SU-DHL-6 (cell line): Measurements from ENCODE around the gene RIMKLA.

Source experiments
- H2AFZ ChIP-seq: fragments of 200-600 bp; sonication (generic); 2 replicates; pipeline ENCODE4 v1.6.1; 2014; ENCODE audit warnings: low read depth, mild to moderate bottlenecking, moderate library complexity, mixed read lengths, antibody characterized with exemption, low read length; ENCODE audit not compliant: severe bottlenecking
- H3F3A ChIP-seq: fragments of 200-600 bp; shearing (Covaris generic); 2 replicates; pipeline ENCODE4 v1.6.0; 2016; ENCODE audit warnings: antibody characterized with exemption, mild to moderate bottlenecking; ENCODE audit not compliant: insufficient read depth
- H3K27ac ChIP-seq: fragments of 200-600 bp; sonication (generic); 2 replicates; pipeline ENCODE4 v1.5.1; 2016; ENCODE audit warnings: low read depth, mild to moderate bottlenecking, low read length, moderate library complexity, mixed read lengths
- H3K27me3 ChIP-seq: fragments of 200-600 bp; sonication (generic), shearing (Covaris generic); 2 replicates; pipeline ENCODE4 v1.6.0; 2014; ENCODE audit warnings: mild to moderate bottlenecking, low read length
- H3K36me3 ChIP-seq: fragments of 200-600 bp; sonication (generic); 2 replicates; pipeline ENCODE4 v1.6.1; 2014; ENCODE audit warnings: mild to moderate bottlenecking, low read length, mixed read lengths
- H3K4me2 ChIP-seq: fragments of 300-600, 200-600 bp; shearing (Covaris generic), sonication (generic); 2 replicates; pipeline ENCODE4 v1.6.0; 2014; ENCODE audit warnings: low read length, low read depth, mild to moderate bottlenecking; ENCODE audit not compliant: poor library complexity, severe bottlenecking
- H3K4me3 ChIP-seq: fragments of 200-600 bp; sonication (generic); 2 replicates; pipeline ENCODE4 v1.5.1; 2014; ENCODE audit warnings: antibody characterized with exemption, low read length, mild to moderate bottlenecking, mixed read lengths; ENCODE audit not compliant: insufficient read depth, poor library complexity, severe bottlenecking
- H3K79me2 ChIP-seq: fragments of 200-600 bp; sonication (generic); 2 replicates; pipeline ENCODE4 v1.6.1; 2014; ENCODE audit warnings: mild to moderate bottlenecking, low read length, moderate library complexity; ENCODE audit not compliant: insufficient read depth
- H3K9ac ChIP-seq: fragments of 200-600 bp; sonication (generic); 2 replicates; pipeline ENCODE4 v1.7.0; 2014; ENCODE audit warnings: mild to moderate bottlenecking, low read length
- H3K9me2 ChIP-seq: fragments of 200-600 bp; sonication (generic); replicated peaks from 2 replicates; pipeline ENCODE4 v1.6.1; 2014; ENCODE audit warnings: low read length; ENCODE audit not compliant: insufficient read depth
- H3K9me3 ChIP-seq: fragments of 200-600 bp; sonication (generic); 2 replicates; pipeline ENCODE4 v1.6.1; 2014; ENCODE audit warnings: low read length, mixed read lengths; ENCODE audit not compliant: insufficient read depth
- H4K20me1 ChIP-seq: fragments of 200-600 bp; sonication (generic); 2 replicates; pipeline ENCODE4 v1.6.1; 2014; ENCODE audit warnings: low read depth, mild to moderate bottlenecking, antibody characterized with exemption, low read length, moderate library complexity, mixed read lengths
- CTCF ChIP-seq: fragments of 200-600 bp; sonication (generic); IDR thresholded peaks from one replicate; pipeline ENCODE4 v1.5.1; 2017; ENCODE audit warnings: antibody characterized with exemption, mild to moderate bottlenecking, low read length, moderate library complexity; ENCODE audit not compliant: insufficient read depth, poor library complexity, severe bottlenecking
- EZH2phosphoT487 ChIP-seq: fragments of 200-600 bp; sonication (generic), shearing (Covaris generic); conservative IDR thresholded peaks from 2 replicates; pipeline ENCODE4 v1.6.1; 2018; ENCODE audit warnings: mild to moderate bottlenecking, antibody characterized with exemption, low read length, moderate library complexity, mixed read lengths

The RIMKLA gene

GRCh38 chr1:42348498-42348897 lies 32.1 kb upstream of the RIMKLA start:
- Histone ChIP-seq H3K4me3 (no peak overlapping the region), H4K20me1 (no peaks in the 10 kb centered on the region), H3K9ac (no peak overlapping the region), H3K27ac (no peak overlapping the region), H2AFZ (no peak overlapping the region), H3K9me2 (no peaks in the 10 kb centered on the region), H3F3A (no peaks in the 10 kb centered on the region), H3K9me3 (no peaks in the 10 kb centered on the region), H3K79me2 (no peaks in the 10 kb centered on the region), H3K36me3 (no peaks in the 10 kb centered on the region), H3K4me2 (no peak overlapping the region), H3K27me3 (no peaks in the 10 kb centered on the region)
- TF ChIP-seq CTCF (no peak), EZH2phosphoT487 (no peak)

- no peaks in the 10 kb centered on the region for H3K9me2 ChIP-seq
- H3K9ac ChIP-seq = no peak overlapping the region
- no peak overlapping the region for H2AFZ ChIP-seq
- no peaks in the 10 kb centered on the region for H3K36me3 ChIP-seq
- H3K27me3 ChIP-seq = no peaks in the 10 kb centered on the region
- no peaks in the 10 kb centered on the region for H3K79me2 ChIP-seq
- no peaks in the 10 kb centered on the region for H3K9me3 ChIP-seq
- no peak overlapping the region for H3K27ac ChIP-seq
- H3F3A ChIP-seq = no peaks in the 10 kb centered on the region
- TF ChIP-seq EZH2phosphoT487 = no peak
- no peak for TF ChIP-seq CTCF
- no peak overlapping the region for H3K4me2 ChIP-seq
- H3K4me3 ChIP-seq = no peak overlapping the region
- no peaks in the 10 kb centered on the region for H4K20me1 ChIP-seq
Observed at GRCh38 chr1:42350086-42350485, 30.5 kb upstream of the RIMKLA start.

GRCh38 chr1:42358791-42359190 lies 21.8 kb upstream of the RIMKLA start:
- TF ChIP-seq EZH2phosphoT487 (no peak), CTCF (no peak)
- no peak overlapping the region for H3K27ac ChIP-seq
- H4K20me1 ChIP-seq = no peaks in the 10 kb centered on the region
- no peaks in the 10 kb centered on the region for H3K27me3 ChIP-seq
- no peak overlapping the region for H3K4me3 ChIP-seq
- H3F3A ChIP-seq = no peaks in the 10 kb centered on the region
- no peak overlapping the region for H3K4me2 ChIP-seq
- H3K36me3 ChIP-seq = no peaks in the 10 kb centered on the region
- no peak overlapping the region for H2AFZ ChIP-seq
- no peak overlapping the region for H3K9ac ChIP-seq
- H3K9me3 ChIP-seq = no peaks in the 10 kb centered on the region
- H3K79me2 ChIP-seq = no peaks in the 10 kb centered on the region
- H3K9me2 ChIP-seq = no peaks in the 10 kb centered on the region
